T follicular helper cell (primary cell): ENCODE measurements around the gene TTC28.
"Not testable (repeated sequence)": the region's sequence is repeated elsewhere in the genome, so short reads cannot be mapped to it uniquely, and the experiment has no call there.

Source experiments
- DNase-seq: peaks from one replicate; pipeline ENCODE4 v3.0.0-alpha.2; 2020; ENCODE audit warnings: low read depth
- total RNA-seq, 2 experiments: gene quantifications; one replicate each; lab custom pipeline; 2026; lab: John Stamatoyannopoulos, UW

TTC28 gene
- total RNA-seq = 0.91 to 2.4 reads per million in 2 experiments

DNA sequence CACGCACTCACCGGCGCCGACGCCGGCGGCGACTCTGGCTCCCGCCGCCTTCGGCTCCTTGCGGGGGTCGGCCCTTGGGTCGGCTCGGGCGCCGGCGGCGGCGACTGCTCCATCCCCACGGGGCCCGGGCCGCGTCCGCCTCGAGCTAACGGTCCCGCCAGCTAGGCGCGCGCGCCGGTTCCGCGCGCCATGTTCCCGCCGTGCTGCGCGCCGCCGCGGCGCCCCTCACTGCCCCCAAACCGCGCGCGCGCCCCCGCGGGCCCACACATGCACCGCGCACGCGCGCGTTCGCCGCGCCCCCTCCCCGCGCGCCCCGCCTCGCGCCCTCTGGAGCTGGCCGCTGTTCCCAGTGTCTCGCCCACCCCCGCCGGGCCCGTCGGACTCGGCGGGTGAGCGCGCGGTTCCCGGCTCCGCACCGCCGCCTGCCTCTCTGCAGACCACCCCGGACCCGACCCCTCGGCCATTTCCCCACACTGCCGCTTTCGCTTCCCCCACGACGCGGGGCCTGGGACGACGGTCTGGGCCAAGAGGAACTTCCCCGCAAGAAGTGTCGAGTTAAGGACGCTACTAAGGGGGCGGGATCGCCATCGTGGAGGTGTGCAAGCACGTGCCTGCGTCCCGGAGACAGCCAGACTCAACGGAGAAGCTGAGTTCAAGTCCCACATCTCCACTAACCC lies at the start of gene TTC28:
TTC28 (minus strand) TSS at position 230 of the 677 bp plus-strand sequence; CDS start at position 113, 117 bp downstream.
- not testable (repeated sequence) for DNase-seq

DNA sequence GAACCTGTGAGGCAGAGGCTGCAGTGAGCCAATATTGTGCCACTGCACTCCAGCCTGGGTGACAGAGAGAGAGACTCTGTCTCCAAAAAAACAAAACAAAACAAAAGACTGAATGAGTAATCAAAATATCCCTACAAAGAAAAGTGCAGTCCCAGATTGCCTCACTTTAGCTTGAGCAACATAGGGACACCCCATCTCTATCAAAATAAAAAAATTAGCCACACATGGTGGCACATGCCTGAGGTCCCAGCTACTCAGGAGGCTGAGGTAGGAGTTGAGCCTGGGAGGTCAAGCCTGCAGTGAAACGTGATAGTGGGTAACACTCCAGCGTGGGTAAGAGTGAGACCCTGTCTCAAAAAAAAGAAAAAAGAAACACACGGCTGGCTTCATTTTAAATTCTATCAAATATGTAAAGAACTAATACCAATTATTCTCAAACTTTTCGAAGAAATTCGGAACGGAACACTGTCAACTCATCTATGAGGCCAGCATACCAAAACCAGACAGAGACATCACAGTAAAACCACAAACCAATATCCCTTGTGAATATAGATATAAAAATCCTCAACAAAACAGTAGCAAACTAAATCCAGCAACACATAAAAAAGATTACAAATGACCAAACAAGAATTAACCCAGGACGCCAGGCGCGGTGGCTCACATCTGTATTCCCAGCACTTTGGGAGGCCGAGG lies 49.1 kb upstream of the TTC28 start:
- DNase-seq = no peak

DNA sequence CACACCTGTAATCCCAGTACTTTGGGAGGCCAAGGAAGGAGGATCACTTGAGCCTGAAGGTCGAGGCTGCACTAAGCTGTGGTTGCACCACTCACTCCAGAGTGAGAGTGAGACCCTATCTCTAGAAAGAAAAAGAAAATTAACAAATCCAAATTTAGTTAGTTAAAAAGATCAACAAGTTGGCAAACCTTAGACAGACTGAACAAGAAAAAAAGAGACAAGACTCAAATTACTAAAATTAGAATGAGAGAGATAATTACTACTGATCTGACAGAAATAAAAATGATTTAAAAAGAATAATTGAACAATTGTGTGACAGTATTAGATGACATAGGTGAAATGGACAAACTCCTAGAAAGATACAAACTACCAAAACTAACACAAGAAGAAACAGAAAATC lies 48.4 kb upstream of the TTC28 start:
- no peak for DNase-seq

DNA sequence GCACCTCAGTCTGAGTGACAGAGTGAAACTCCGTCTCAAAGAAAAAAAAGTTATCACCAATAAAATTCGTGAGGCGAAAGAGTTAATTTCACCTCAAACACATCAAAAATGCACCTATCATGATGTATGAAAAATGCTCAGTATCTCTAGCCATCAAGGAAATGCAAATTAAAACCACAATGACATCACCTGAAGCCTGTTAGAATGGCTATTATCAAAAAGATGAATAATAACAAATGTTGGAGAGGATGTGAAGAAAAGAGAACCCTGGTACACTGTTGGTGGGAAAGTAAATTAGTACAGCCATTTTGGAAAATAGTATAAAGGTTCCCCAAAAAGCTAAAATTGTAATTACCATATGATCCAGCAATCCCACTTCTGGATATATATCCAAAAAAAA lies 38.4 kb upstream of the TTC28 start:
- no peak for DNase-seq

DNA sequence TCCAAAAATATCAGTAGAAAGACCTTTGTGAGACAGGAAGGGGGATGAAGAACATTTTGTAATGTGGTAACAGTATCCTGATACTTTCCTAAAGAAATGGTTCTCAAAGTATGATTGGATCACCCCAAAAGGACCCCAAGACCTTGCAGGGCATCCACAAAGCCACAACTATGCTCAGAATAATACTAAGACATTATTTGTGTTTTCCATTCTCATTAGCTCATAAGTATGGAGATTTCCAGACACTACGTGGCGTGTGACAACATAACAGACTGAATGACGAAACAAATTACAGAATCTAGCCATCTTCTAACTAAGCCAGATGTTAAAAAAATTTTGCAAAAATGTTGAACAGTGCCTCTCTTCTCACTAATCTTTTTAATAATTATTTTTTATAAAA lies 37.0 kb upstream of the TTC28 start:
- DNase-seq = no peak

DNA sequence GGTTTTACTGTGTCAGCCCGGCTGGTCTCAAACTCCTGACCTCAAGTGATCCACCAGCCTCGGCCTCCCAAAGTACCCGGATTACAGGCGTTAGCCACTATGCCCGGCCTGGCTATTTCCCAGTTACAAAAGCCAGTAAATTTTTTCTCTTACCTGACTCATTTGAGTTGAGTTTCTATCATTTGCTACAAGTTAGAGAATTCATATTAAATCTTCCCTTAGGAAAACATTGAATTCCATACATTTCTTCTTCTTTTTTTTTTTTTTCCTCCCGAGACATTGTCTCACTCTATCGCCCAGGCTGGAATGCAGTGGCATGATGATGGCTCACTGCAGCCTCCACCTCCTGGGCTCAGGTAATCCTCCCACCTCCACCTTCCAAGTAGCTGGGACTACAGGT lies 36.0 kb upstream of the TTC28 start:
- no peak for DNase-seq

DNA sequence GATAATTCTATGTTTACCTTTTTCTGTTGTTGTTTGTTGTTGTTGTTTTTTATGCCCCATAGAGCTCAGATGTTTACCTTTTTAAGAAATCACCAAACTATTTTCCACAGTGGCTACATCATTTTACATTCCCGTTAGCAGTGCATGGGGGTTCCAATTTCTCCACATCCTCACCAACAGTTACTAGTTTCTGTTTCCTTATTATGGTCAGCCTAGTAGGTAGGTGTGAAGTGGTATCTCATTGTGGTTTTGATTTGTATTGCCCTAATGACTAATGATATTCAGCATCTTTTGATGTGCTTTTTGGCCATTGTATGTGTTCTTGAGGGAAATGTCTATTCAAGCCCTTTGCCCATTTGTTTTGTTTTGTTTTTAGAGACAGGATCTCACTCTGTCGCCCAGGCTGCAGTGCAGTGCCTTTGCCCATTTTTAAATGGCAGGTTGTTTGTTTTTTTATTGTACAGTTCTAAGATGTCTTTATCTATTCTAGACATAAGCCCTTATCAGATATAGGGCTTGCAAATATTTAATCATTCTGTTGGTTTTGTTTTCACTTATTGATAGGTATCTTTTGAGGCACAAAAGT lies 34.5 kb upstream of the TTC28 start:
- no peak for DNase-seq

DNA sequence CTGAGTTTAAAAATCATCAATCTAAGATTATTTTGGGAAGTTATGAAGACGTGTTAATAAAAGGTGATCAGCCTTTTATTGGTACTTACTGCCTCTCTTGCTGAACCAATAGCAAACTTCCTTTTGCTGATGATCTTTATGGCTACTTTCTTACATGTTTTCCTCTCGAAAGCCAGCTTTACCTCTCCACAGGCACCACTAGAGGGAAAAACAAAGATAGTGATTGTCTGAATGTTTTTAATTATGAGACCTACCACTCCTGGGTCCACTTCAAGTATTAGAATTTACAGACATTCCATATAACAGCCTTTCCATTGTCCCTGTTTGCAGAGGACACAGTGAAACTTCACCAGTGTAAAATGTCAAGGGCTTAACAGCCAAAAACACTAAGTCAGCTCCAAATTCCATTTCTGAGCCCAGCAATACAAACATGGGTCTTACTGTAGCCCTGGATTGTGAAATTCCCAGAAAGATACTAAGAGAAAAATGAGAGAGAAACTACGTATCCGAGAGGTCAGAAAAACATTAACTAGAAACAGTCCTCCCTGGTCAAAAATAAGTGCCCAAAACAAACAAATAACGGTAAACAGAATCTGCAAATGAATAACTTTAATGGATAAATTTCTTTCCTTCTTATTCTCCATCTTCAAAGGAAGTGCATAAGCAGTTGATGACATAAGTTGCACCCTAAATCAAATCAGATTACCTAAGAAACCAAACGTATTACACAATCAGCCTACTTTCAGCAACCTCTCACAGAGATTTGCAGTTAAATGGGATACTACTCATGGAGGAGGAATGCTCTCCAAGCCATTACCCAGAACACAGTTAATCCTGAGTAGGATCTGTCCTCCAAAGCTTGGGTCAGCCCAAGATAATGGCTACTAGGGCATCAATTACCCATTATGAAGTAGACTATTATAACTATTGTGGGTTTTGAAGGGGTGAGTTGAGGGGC lies 32.5 kb upstream of the TTC28 start:
- DNase-seq = no peak

DNA sequence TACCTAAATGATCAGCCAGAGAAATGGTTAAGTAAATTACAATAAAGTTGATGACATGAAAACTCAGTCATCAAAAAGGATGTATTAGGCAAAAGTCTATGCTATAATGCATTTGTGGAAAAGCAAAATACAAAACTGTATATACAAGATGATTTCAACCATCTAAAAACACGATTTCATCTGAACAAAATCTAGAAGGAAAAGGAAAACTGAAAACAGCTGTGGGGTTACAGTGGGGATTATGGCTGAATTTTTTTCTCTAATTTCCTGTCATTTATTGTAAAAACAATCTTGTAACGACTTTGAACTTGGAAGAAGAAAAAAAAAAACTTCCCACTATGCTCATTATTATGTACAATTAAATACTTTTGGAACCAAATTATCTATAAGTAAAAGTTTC lies 31.7 kb upstream of the TTC28 start:
- no peak for DNase-seq

DNA sequence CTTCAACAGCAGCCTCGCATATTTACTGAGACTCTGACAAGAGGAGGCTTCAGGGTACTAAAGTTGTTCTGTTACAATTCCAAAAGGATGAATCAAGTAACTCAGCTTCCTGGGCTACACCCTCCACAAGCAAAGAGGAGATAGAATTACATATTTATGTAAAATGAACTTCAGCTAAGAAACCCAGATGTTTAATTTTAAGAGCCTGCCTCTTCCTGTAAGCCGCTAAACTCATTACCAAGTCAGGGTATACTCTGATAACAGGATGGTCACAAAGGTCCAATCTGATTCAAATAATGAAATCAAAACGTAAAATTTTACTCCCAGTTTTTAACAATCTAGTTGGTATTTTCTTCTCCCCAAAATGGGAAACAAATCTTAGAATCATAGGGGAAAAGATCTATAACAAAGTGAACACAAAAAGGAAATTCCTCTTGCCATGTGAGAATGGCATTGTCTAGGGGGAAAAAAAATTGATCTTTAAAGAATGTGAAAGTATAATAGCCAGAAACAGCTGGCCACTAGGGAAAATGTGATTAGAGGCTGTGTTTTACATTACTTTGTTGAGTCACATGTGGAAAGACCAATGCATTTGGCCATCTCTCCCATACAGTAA lies 31.0 kb upstream of the TTC28 start:
- no peak for DNase-seq

DNA sequence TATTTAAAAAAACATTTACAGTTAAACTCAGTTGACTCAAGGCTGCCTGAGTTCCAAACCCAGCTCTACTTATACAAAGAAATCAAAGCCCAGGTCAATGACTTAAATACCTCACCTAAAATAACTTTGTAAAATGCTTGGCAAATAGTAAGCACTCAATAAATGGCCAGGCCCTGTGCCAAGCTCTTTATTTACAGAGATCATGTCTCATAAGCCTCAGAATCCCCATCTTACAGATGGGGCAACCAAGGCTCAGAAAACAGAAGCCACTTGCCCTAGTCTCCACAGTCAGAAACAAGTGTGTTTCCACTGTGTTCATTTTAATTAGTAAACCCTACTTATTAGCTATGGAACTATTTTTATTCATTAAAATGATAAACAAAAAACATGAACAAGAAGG lies 30.5 kb upstream of the TTC28 start:
- DNase-seq = no peak

DNA sequence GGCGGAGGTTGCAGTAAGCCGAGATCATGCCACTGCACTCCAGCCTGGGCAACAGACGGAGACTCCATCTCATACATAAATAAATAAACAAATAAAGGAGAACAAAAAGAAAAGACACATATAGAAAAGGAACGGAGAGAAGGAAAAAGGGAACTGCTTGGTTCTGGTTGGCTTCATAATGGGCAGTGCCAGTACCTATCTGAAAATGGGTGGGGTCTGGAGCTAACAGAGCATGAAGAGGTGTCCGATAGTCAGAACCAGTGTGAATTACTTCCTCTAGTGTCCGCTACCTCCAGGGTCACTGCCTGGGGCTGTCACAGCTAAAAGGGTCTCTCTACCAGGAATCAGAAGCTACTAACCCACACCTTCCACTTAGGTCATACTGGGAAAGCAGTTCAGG lies 27.2 kb upstream of the TTC28 start:
- no peak for DNase-seq

DNA sequence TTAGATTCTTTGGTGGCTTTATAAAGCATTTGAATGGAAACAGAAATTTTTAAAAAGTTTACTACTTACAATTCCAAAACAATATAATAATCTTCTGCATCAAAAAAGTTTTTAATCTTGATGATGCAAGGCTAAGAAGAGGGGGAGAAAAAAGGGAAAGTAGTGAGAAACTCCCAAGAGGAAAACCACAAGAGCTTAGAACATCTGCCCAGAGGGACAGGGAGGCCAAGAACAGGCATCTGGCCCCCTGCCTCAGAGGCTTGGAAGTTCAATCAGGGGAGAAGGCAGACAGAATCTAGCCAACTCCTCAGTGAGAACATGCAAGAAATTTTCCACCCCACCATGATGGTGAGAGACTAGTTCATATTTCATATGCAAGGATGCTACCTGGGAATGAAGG lies 23.8 kb upstream of the TTC28 start:
- DNase-seq = no peak

DNA sequence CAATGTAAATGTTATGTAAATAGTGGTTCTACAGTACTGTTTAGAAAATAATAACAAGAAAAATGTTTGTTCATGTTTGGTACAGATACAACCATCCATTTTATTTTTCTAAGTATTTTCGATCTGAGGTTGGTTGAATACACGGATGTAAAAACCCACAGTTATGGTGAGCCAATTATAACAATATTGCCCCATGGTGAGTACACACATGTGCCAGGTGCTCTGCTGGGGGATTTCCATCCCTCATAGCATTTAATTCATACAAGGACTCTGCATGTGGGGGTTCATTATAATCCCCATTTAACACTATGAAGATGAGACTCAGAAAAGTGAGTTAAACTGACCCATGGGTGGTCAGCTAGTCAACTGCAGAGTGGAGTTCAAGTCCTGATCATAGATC lies 23.3 kb upstream of the TTC28 start:
- no peak for DNase-seq

DNA sequence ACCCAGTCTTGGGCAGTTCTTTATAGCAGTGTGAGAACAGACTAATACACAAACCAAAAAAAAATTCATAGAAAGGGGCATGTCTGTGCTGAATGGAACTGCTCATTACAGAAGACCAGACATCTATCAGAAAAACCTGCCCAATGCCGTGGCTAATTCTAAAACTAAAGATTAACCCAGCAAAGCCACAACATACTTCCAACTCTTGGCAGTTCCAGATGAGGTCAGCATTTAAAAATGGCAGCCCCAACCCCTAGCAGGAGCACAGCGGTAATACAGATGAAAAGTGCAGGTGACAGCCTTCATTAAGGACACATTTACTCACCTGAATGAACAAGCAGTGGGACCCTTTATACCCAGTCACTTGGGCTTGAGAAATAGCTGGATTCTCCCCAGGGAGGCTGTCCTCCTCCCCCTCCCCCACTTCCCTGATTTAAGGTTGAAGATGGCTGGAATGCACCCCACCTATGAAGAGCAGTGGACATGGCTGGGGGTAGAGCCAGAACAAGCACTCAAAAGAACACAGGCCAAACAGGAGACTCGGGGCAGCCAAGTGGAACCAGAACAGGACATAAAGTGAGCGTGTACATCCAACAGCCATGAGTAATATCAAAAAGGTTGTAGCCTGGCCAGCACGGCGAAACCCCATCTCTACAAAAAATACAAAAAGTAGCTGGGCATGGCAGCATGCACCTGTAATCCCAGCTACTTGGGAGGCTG lies 13.6 kb upstream of the TTC28 start:
- DNase-seq = not testable (repeated sequence)

DNA sequence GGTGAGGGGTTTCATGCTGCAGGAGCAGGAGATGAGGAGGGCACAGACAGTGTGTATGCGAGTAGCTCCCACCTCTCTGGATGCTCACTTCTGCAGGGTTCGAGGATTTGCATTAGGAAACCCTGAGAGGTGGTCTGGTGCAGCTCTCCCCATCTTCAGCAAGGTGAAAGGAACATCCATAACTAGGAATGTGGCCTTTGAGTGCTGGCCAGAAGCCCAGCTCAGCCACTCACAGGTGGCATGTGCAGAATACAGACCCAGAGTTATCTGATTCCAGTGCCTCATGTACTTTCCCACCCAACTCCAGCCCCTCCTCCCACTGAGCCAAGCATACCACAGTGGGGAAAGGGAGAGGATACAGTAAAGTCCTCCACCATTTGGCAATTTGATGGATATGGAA lies 10.2 kb upstream of the TTC28 start:
- not testable (repeated sequence) for DNase-seq

DNA sequence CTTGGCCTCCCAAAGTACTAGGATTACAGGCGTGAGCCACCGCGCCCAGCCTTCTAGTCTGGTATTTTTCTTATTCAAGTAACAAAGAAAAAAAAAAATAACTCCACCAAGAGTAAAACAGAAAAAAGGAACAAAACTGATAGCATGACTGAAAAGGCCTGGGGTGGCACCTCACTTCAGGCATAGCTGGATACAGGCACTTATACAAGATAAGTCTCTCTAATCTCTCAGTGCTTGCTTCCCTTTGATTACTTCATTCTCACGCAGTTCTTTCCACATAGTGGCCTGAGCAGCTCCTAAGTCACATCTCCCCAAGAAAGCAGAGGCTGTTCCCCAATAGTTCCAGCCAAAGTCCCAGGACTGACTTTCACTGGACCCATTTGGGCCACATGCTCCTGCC lies 3.3 kb upstream of the TTC28 start:
- DNase-seq = not testable (repeated sequence)

DNA sequence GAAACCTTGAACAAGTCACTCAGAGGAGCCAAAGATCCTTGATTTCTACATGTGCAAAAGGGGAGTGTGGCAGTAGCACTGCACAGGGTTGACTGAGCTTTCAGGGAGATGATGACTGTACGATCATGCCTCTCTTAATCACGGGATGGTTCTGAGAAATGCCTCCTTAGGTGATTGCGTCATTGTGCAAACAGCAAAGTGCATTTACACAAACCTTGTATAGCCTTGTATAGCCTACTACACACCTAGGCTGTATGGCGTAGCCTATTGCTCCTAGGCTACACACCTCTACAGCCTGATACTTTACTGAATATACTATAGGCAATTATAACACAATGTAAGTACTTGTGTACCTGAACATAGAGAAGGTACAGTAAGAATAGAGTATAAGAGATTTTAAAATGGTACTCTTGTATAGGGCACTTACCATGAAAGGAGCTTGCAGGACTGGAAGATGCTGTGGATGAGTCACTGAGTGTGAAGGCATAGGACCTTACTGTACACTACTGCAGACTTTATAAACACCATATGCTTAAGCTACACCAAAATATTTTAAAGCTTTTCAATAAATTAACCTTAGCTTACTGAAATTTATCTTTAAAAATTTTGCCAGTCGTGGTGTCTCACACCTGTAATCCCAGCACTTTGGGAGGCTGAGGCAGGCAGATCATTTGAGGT lies 1.3 kb upstream of the TTC28 start:
- not testable (repeated sequence) for DNase-seq

DNA sequence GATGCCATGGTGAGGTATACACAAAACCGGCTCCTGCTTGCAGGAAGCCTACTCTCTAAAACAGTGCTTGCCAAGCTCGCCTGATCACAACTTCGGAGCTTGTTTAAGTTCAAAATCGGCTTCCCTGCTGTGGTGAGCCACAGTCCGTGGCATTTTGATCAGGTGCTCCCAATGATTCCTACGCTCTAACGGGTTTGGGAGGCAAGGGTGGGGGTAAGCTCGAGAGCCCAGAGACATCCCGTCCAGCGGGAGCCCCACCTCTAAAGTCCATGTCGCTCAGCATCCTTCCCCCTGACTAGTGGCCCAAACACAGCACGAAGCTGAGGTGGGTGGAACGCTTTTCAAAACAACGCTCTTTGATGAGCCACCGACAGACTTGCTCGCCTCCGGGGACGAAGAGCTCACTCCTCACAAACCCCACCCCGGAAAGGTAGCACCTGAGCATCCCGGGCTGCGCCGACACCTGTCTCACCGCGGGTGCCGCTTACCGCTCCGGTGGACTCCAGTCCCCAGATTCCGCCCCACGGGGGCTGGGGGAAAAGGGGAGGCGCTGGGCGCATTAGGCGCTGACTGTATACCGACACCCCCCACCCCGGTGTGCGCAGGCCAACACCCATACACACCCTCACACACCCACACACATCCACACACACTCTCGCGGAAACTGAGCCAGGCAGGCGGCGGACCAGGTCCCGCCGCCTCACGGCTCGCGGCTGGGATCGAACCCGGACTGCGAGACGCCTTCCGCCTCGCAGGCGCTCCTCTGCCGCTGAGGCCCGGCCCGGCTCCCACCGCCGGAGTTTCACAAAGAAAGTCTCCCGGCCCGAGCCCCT lies 646 bp downstream of the TTC28 start:
- DNase-seq = not testable (repeated sequence)
